Tibial nerve (tissue), 4 donors: ENCODE measurements around the gene HOATZ. TPM values are rescaled to one million over a fixed set of nuclear protein-coding genes. Genes with fewer than 3 reads are reported as not detected.

Experiments used
- DNase-seq, 2 donors: peaks; one replicate each; pipeline ENCODE4 v3.0.0-alpha.2; 2019; ENCODE audit warnings: low spot score in 2 of 2
- H3K27ac ChIP-seq, 4 donors: fragments of 200-600 bp; sonication (generic) in 3 of 4; one replicate each; pipeline ENCODE4 v1.5.1; 2017 to 2019; ENCODE audit warnings: mild to moderate bottlenecking in 1 of 4
- H3K27me3 ChIP-seq, 2 donors: fragments of 200-600 bp; sonication (generic) in 1 of 2; one replicate each; pipeline versions ENCODE4 v1.5.1 to v1.6.0; 2017 to 2019
- H3K36me3 ChIP-seq, 3 donors: fragments of 200-600 bp; sonication (generic); one replicate each; pipeline ENCODE4 v1.5.1; 2018 to 2019
- H3K4me1 ChIP-seq, 4 donors: fragments of 200-600 bp; sonication (generic) in 3 of 4; one replicate each; pipeline ENCODE4 v1.5.1; 2017 to 2019
- H3K4me3 ChIP-seq, 4 donors: fragments of 200-600 bp; sonication (generic) in 3 of 4; one replicate each; pipeline ENCODE4 v1.5.1; 2017 to 2019; ENCODE audit warnings: mild to moderate bottlenecking in 1 of 4, moderate library complexity in 1 of 4
- H3K9me3 ChIP-seq, 4 donors: fragments of 200-600 bp; sonication (generic) in 3 of 4; one replicate each; pipeline ENCODE4 v1.5.1; 2017 to 2019
- CTCF ChIP-seq, 5 experiments: fragments of 200-600 bp in 3 of 5; fragments of 450-650 bp in 2 of 5; sonication (generic) in 3 of 5; IDR thresholded peaks; one replicate each; pipeline ENCODE4 v1.5.1; 2016 to 2019; ENCODE audit warnings: antibody characterized with exemption in 5 of 5, mild to moderate bottlenecking in 3 of 5, moderate library complexity in 2 of 5
- EP300 ChIP-seq, 2 donors: sonication (generic); formaldehyde crosslinking; IDR thresholded peaks; one replicate each; pipeline ENCODE4 v1.6.1; 2017; ENCODE audit warnings: antibody characterized with exemption in 2 of 2, mild to moderate bottlenecking in 1 of 2
- POLR2A ChIP-seq, 2 donors: fragments of 450-650 bp; IDR thresholded peaks; one replicate each; pipeline ENCODE4 v1.6.1; 2017; ENCODE audit warnings: antibody characterized with exemption in 2 of 2, mild to moderate bottlenecking in 2 of 2, moderate library complexity in 2 of 2
- WGBS, 2 donors: methylation state at CpG; one replicate each; pipeline ENCODE4 v1.1.5; 2018; 5-methylcytosine and 5-hydroxymethylcytosine counted together
- total RNA-seq, 4 donors: library from RNA; depleted of rRNA; stranded (reverse); fragments of >200 nt; gene quantifications; one replicate each; pipeline ENCODE4 v1.1.0, GENCODE V29; 2016

HOATZ gene
- total RNA-seq, 4 donors from 2014 or later, result not detected

- Histone ChIP-seq H3K36me3 (no peaks in the 10 kb centered on the region), H3K27me3 (peaks cover 3 to 10% of the 10 kb centered on the region in 2 donors), H3K4me1 (peaks cover 0 to 10% (median 0%) of the 10 kb centered on the region in 4 donors), H3K27ac (no peak overlapping the region), H3K4me3 (no peak overlapping the region), H3K9me3 (no peaks in the 10 kb centered on the region)
- DNase-seq, result no peak
- WGBS, 2 donors, result 48 to 71% methylated on average over 1 of the region's 1 CpG
- no peak for TF ChIP-seq EP300 (IDR thresholded peaks at IDR 0.05)
- TF ChIP-seq CTCF (IDR thresholded peaks at IDR 0.05), result no peak
- TF ChIP-seq POLR2A (IDR thresholded peaks at IDR 0.05), result no peak
These were observed 4.1 kb downstream of the HOATZ start for GRCh38 chr11:111518668-111519067.

GRCh38 chr11:111520560-111520959 lies 6.0 kb downstream of the HOATZ start:
- Histone ChIP-seq H3K9me3 (no peaks in the 10 kb centered on the region), H3K4me3 (no peak overlapping the region), H3K27ac (no peak overlapping the region), H3K27me3 (no peaks in the 10 kb centered on the region), H3K4me1 (peaks cover 0 to 1% (median 0%) of the 10 kb centered on the region in 4 donors), H3K36me3 (no peaks in the 10 kb centered on the region)
- 89 to 91% methylated on average over 2 of the region's 2 CpGs for WGBS, 2 donors
- TF ChIP-seq POLR2A (IDR thresholded peaks at IDR 0.05), result no peak
- TF ChIP-seq CTCF (IDR thresholded peaks at IDR 0.05), result no peak
- no peak for TF ChIP-seq EP300 (IDR thresholded peaks at IDR 0.05)
- DNase-seq, result no peak

GRCh38 chr11:111521135-111521534 lies 6.6 kb downstream of the HOATZ start:
- DNase-seq, result no peak
- Histone ChIP-seq H3K27ac (no peak overlapping the region), H3K4me1 (peaks cover 0 to 5% (median 0%) of the 10 kb centered on the region in 4 donors), H3K4me3 (no peak overlapping the region), H3K36me3 (no peaks in the 10 kb centered on the region), H3K9me3 (no peaks in the 10 kb centered on the region), H3K27me3 (no peaks in the 10 kb centered on the region)
- no peak for TF ChIP-seq EP300 (IDR thresholded peaks at IDR 0.05)
- TF ChIP-seq CTCF (IDR thresholded peaks at IDR 0.05), result no peak
- no peak for TF ChIP-seq POLR2A (IDR thresholded peaks at IDR 0.05)
- 70 to 75% methylated on average over 2 of the region's 2 CpGs for whole genome bisulfite sequencing, 2 donors

GRCh38 chr11:111522426-111522825 lies 7.8 kb downstream of the HOATZ start:
- H3K4me1 ChIP-seq, result peaks cover 0 to 5% (median 0%) of the 10 kb centered on the region in 4 donors
- no peaks in the 10 kb centered on the region for H3K36me3 ChIP-seq
- H3K9me3 ChIP-seq, result no peaks in the 10 kb centered on the region
- no peak for DNase-seq
- TF ChIP-seq POLR2A (IDR thresholded peaks at IDR 0.05), result no peak
- TF ChIP-seq CTCF (IDR thresholded peaks at IDR 0.05), result no peak
- TF ChIP-seq EP300 (IDR thresholded peaks at IDR 0.05), result no peak
- 89 to 93% methylated on average over 5 of the region's 5 CpGs for WGBS, 2 donors
- H3K27ac ChIP-seq, result no peak overlapping the region
- no peaks in the 10 kb centered on the region for H3K27me3 ChIP-seq
- H3K4me3 ChIP-seq, result no peak overlapping the region

GRCh38 chr11:111523343-111523742 lies 8.8 kb downstream of the HOATZ start:
- Histone ChIP-seq H3K4me3 (no peak overlapping the region), H3K9me3 (no peaks in the 10 kb centered on the region), H3K27ac (no peak overlapping the region), H3K4me1 (peaks cover 0 to 5% (median 0%) of the 10 kb centered on the region in 4 donors), H3K27me3 (no peaks in the 10 kb centered on the region), H3K36me3 (no peaks in the 10 kb centered on the region)
- WGBS, 2 donors, result 88 to 89% methylated on average over 2 of the region's 2 CpGs
- no peak for TF ChIP-seq POLR2A (IDR thresholded peaks at IDR 0.05)
- no peak for TF ChIP-seq CTCF (IDR thresholded peaks at IDR 0.05)
- DNase-seq, result no peak
